HCT116 (cell line): ENCODE measurements around the gene POU2AF1. TPM values are rescaled to one million over a fixed set of nuclear protein-coding genes. Genes with fewer than 3 reads are reported as not detected.

Experiments
- ATAC-seq: fragments of 200-7000 bp; cut with Tn5 transposase; 2 replicates; pipeline ENCODE4 v1.9.1; 2020; ENCODE audit warnings: mild to moderate bottlenecking, moderate library complexity
- BruUV-seq: library from RNA; stranded (reverse); fragments of 400-500 nt; replicated peaks from 2 replicates; lab custom pipeline; 2021; lab: Mats Ljungman, UMichigan
- CTCF ChIA-PET: fragments of 300-600 bp; sonication (Branson Sonifier 250); formaldehyde crosslinking; loops from one replicate; lab custom pipeline; 2021; ENCODE audit warnings: antibody characterized with exemption; lab: Charles Lee
- POLR2A ChIA-PET: fragments of 300-600, 350-600 bp; sonication (Branson Sonifier 250); formaldehyde crosslinking; loops from one replicate; lab custom pipeline; 2021; ENCODE audit warnings: antibody characterized with exemption; lab: Charles Lee
- RAD21 ChIA-PET, 2 experiments: fragments of 300-600 bp; sonication (Branson Sonifier 250); formaldehyde crosslinking; loops; one replicate each; lab custom pipeline; 2023; ENCODE audit warnings: low total read pairs in 2 of 2; ENCODE audit not compliant: uncharacterized antibody in 2 of 2, unreplicated experiment in 2 of 2, low non-redundant PET in 1 of 2; lab: Charles Lee
- DNase-seq: peaks from one replicate; pipeline ENCODE4 v3.0.0-alpha.2; 2010; ENCODE audit warnings: low read depth, low spot score
- H2AFZ ChIP-seq: fragments of 200-600 bp; shearing (Covaris generic), sonication (generic); 2 replicates; pipeline ENCODE4 v1.6.1; 2017; ENCODE audit warnings: low read depth, mixed run types, mixed read lengths, antibody characterized with exemption, low read length; ENCODE audit not compliant: poor library complexity, severe bottlenecking
- H3K27ac ChIP-seq: 2 replicates; pipeline ENCODE4 v1.5.1; 2012; ENCODE audit warnings: low read depth, low read length
- H3K27me3 ChIP-seq: fragments of 200-600 bp; sonication (generic); 2 replicates; pipeline ENCODE4 v1.6.1; 2016; ENCODE audit warnings: mixed run types, low read length, mixed read lengths; ENCODE audit not compliant: insufficient read depth
- H3K36me3 ChIP-seq, 2 experiments: fragments of 200-500 bp in 1 of 2; fragments of 200-600 bp in 1 of 2; sonication (Bioruptor generic) in 1 of 2; sonication (generic) in 1 of 2; 2 replicates each; pipeline versions ENCODE4 v1.5.1 to v1.6.1; 2014 to 2016; ENCODE audit warnings: low read length in 2 of 2, inconsistent platforms in 1 of 2, mixed read lengths in 1 of 2, mixed run types in 1 of 2; ENCODE audit not compliant: insufficient read depth in 2 of 2, control insufficient read depth in 1 of 2
- H3K4me1 ChIP-seq, 2 experiments: fragments of 200-600 bp in 1 of 2; sonication (generic) in 1 of 2; 2 replicates each; pipeline versions ENCODE4 v1.5.1 to v1.6.1; 2012 to 2017; ENCODE audit warnings: low read length in 2 of 2, inconsistent platforms in 1 of 2, mild to moderate bottlenecking in 1 of 2, mixed read lengths in 1 of 2, mixed run types in 1 of 2, moderate library complexity in 1 of 2; ENCODE audit not compliant: insufficient read depth in 2 of 2, control insufficient read depth in 1 of 2
- H3K4me2 ChIP-seq: fragments of 200-600 bp; sonication (generic); 2 replicates; pipeline ENCODE4 v1.6.1; 2017; ENCODE audit warnings: mixed run types, low read length, mixed read lengths
- H3K4me3 ChIP-seq, 2 experiments: fragments of 200-600 bp in 1 of 2; sonication (generic) in 1 of 2; replicated peaks in 1 of 2; 2 replicates each; pipeline ENCODE4 v1.5.1; 2011 to 2016; ENCODE audit warnings: low read length in 2 of 2, control low read depth in 1 of 2, low read depth in 1 of 2, mild to moderate bottlenecking in 1 of 2, mixed read lengths in 1 of 2, mixed run types in 1 of 2
- H3K79me2 ChIP-seq: fragments of 200-600 bp; sonication (generic); 2 replicates; pipeline ENCODE4 v1.6.1; 2017; ENCODE audit warnings: mild to moderate bottlenecking, mixed run types, low read length, moderate library complexity, mixed read lengths; ENCODE audit not compliant: insufficient read depth
- H3K9ac ChIP-seq: fragments of 200-600 bp; sonication (generic); 2 replicates; pipeline ENCODE4 v1.6.1; 2016; ENCODE audit warnings: low read length, mixed read lengths
- H3K9me2 ChIP-seq: fragments of 200-600 bp; sonication (generic), shearing (Covaris generic); 2 replicates; pipeline ENCODE4 v1.6.1; 2017; ENCODE audit warnings: mixed run types, mild to moderate bottlenecking, moderate library complexity; ENCODE audit not compliant: insufficient read depth
- H3K9me3 ChIP-seq, 2 experiments: fragments of 200-500 bp in 1 of 2; fragments of 200-600 bp in 1 of 2; sonication (Bioruptor generic) in 1 of 2; sonication (generic) in 1 of 2; 2 replicates each; pipeline ENCODE4 v1.6.1; 2014 to 2017; ENCODE audit warnings: low read length in 2 of 2, mixed read lengths in 2 of 2, inconsistent platforms in 1 of 2, low read depth in 1 of 2, mild to moderate bottlenecking in 1 of 2, mixed run types in 1 of 2, moderate library complexity in 1 of 2; ENCODE audit not compliant: control insufficient read depth in 1 of 2, insufficient read depth in 1 of 2
- H4K20me1 ChIP-seq: fragments of 200-600 bp; sonication (generic), shearing (Covaris generic); 2 replicates; pipeline ENCODE4 v1.6.1; 2017; ENCODE audit warnings: mixed run types, mild to moderate bottlenecking, moderate library complexity; ENCODE audit not compliant: insufficient read depth
- ATF3 ChIP-seq: IDR thresholded peaks from 2 replicates; pipeline ENCODE4 v1.6.1; 2012
- CBX3 ChIP-seq: IDR thresholded peaks from 2 replicates; pipeline ENCODE4 v1.6.1; 2012; ENCODE audit warnings: low read depth
- CEBPB ChIP-seq: IDR thresholded peaks from 2 replicates; pipeline ENCODE4 v1.6.1; 2012; ENCODE audit warnings: low read depth
- ELF1 ChIP-seq: IDR thresholded peaks from 2 replicates; pipeline ENCODE4 v1.6.1; 2012; ENCODE audit warnings: low read depth, borderline replicate concordance
- EZH2 ChIP-seq: fragments of 200-600 bp; sonication (generic); IDR thresholded peaks from 2 replicates; pipeline ENCODE4 v1.6.1; 2017; ENCODE audit warnings: antibody characterized with exemption, mixed run types
- EZH2phosphoT487 ChIP-seq: fragments of 200-600 bp; IDR thresholded peaks from 2 replicates; pipeline ENCODE4 v1.6.1; 2018; ENCODE audit warnings: antibody characterized with exemption, borderline replicate concordance
- JUND ChIP-seq: IDR thresholded peaks from 2 replicates; pipeline ENCODE4 v1.6.1; 2012
- POLR2AphosphoS5 ChIP-seq: IDR thresholded peaks from 2 replicates; pipeline ENCODE4 v1.6.1; 2011; ENCODE audit warnings: mild to moderate bottlenecking, low read depth, low read length, moderate library complexity
- RAD21 ChIP-seq: IDR thresholded peaks from 2 replicates; pipeline ENCODE4 v1.6.1; 2012; ENCODE audit warnings: low read depth, mild to moderate bottlenecking
- REST ChIP-seq: IDR thresholded peaks from 2 replicates; pipeline ENCODE4 v1.6.1; 2012; ENCODE audit warnings: low read depth
- SRF ChIP-seq: IDR thresholded peaks from 2 replicates; pipeline ENCODE4 v1.6.1; 2012; ENCODE audit warnings: low read depth
- TCF7L2 ChIP-seq: IDR thresholded peaks from 2 replicates; pipeline ENCODE4 v1.7.0; 2011; ENCODE audit warnings: borderline replicate concordance, inconsistent platforms; ENCODE audit not compliant: insufficient read depth, insufficient read length; ENCODE audit errors: extremely low read depth
- YY1 ChIP-seq: IDR thresholded peaks from 2 replicates; pipeline ENCODE4 v1.6.1; 2011; ENCODE audit warnings: low read length, low read depth, moderate library complexity, mild to moderate bottlenecking; ENCODE audit not compliant: insufficient replicate concordance; ENCODE audit errors: extremely low read depth
- ZBTB33 ChIP-seq: IDR thresholded peaks from 2 replicates; pipeline ENCODE4 v1.6.1; 2011; ENCODE audit warnings: mild to moderate bottlenecking, low read length, moderate library complexity; ENCODE audit not compliant: insufficient replicate concordance; ENCODE audit errors: extremely low read depth
- ZFX ChIP-seq: fragments of 450-650 bp; IDR thresholded peaks from 2 replicates; pipeline ENCODE4 v1.6.1; 2017
- ZNF274 ChIP-seq: fragments of 200-500 bp; sonication (Bioruptor generic); IDR thresholded peaks from 2 replicates; pipeline ENCODE4 v1.6.1; 2014; ENCODE audit warnings: mild to moderate bottlenecking, low read depth, low read length, inconsistent platforms
- intact Hi-C: fragments of 100-400 bp; cut with micrococcal nuclease; formaldehyde crosslinking; loops from 2 replicates; pipeline ENCODE4 v1.10.0; 2022
- total RNA-seq: library from RNA; stranded (reverse); gene quantifications from one replicate; pipeline ENCODE4 v1.2.1, GENCODE V29; 2021; ENCODE audit not compliant: unreplicated experiment
- TF ChIP-seq, protein P1 (sequence below): IDR thresholded peaks from 2 replicates; pipeline ENCODE4 v1.6.1; 2012
- TF ChIP-seq, protein P2 (sequence below), 3 experiments: fragments of 200-600 bp in 1 of 3; sonication (generic) in 1 of 3; IDR thresholded peaks in 2 of 3; conservative IDR thresholded peaks in 1 of 3; 2 replicates each; pipeline ENCODE4 v1.5.1; 2012 to 2017; ENCODE audit warnings: low read depth in 2 of 3, low read length in 2 of 3, antibody characterized with exemption in 1 of 3, borderline replicate concordance in 1 of 3, control low read depth in 1 of 3, mild to moderate bottlenecking in 1 of 3, mixed read lengths in 1 of 3, mixed run types in 1 of 3, moderate library complexity in 1 of 3; ENCODE audit not compliant: insufficient read depth in 1 of 3

The POU2AF1 gene
- total RNA-seq, 1 experiment from 2014 or later = 0.17 TPM

DNA sequence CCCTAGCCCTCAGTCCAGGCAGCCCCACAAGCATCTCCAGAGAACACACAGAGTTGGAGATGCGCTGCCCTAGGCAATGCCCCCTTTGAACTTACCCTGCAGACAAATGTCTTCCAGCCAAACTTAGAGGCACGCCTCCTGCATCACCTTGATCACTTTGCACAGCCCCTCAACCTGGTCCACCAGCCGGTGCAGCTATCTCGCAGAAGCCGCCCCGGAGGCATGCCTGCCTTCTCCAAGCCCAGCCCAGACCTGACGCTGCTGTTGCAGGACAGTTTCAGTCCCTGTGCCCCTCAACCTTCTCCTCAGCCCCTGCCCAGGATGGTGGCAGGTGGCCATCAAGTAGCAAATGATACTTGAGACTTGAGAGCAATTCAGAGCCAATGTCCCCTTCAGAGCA is 16.7 kb upstream of the POU2AF1 start:
- no peak overlapping the region for H3K9ac ChIP-seq
- H3K9me2 ChIP-seq = no peaks in the 10 kb centered on the region
- H3K4me1 ChIP-seq = no peaks in the 10 kb centered on the region
- RAD21 ChIA-PET = no interaction called here
- no peak overlapping the region for H2AFZ ChIP-seq
- no peaks in the 10 kb centered on the region for H3K36me3 ChIP-seq
- TF ChIP-seq ELF1 (no peak), CBX3 (no peak), ZBTB33 (no peak), POLR2AphosphoS5 (no peak), EZH2phosphoT487 (no peak), RAD21 (no peak), SRF (no peak), EZH2 (no peak), TCF7L2 (no peak), ATF3 (no peak), YY1 (no peak), JUND (no peak), ZFX (no peak), ZNF274 (no peak), CEBPB (no peak), REST (no peak)
- TF ChIP-seq, protein P1, sequence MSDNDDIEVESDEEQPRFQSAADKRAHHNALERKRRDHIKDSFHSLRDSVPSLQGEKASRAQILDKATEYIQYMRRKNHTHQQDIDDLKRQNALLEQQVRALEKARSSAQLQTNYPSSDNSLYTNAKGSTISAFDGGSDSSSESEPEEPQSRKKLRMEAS = no peak
- TF ChIP-seq, protein P2, sequence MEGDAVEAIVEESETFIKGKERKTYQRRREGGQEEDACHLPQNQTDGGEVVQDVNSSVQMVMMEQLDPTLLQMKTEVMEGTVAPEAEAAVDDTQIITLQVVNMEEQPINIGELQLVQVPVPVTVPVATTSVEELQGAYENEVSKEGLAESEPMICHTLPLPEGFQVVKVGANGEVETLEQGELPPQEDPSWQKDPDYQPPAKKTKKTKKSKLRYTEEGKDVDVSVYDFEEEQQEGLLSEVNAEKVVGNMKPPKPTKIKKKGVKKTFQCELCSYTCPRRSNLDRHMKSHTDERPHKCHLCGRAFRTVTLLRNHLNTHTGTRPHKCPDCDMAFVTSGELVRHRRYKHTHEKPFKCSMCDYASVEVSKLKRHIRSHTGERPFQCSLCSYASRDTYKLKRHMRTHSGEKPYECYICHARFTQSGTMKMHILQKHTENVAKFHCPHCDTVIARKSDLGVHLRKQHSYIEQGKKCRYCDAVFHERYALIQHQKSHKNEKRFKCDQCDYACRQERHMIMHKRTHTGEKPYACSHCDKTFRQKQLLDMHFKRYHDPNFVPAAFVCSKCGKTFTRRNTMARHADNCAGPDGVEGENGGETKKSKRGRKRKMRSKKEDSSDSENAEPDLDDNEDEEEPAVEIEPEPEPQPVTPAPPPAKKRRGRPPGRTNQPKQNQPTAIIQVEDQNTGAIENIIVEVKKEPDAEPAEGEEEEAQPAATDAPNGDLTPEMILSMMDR (IDR thresholded peaks at IDR 0.05 in 2 of 3, conservative IDR thresholded peaks at IDR 0.05 in 1 of 3; ENCODE audit: borderline replicate concordance in 1 of 3, insufficient read depth in 1 of 3, low read depth in 2 of 3, low read length in 2 of 3) = no peak
- H3K27me3 ChIP-seq = peaks cover 5% of the 10 kb centered on the region; the same call in 1 of the 2 replicates
- no peaks in the 10 kb centered on the region for H4K20me1 ChIP-seq
- ATAC-seq (no peak), DNase-seq (no peak)
- BruUV-seq = no TSS peak
- no peaks in the 10 kb centered on the region for H3K79me2 ChIP-seq
- H3K4me2 ChIP-seq = no peak overlapping the region
- no peak overlapping the region for H3K4me3 ChIP-seq
- no peaks in the 10 kb centered on the region for H3K9me3 ChIP-seq
- intact Hi-C loops = no loop called here
- POLR2A ChIA-PET = no interaction called here
- no peak overlapping the region for H3K27ac ChIP-seq
- CTCF ChIA-PET = no interaction called here
